ENCODE measurements around the gene AATF. TPM values are rescaled to one million over a fixed set of nuclear protein-coding genes. Genes with fewer than 3 reads are reported as not detected.

The AATF gene
- total RNA-seq, 1 donor from 2014 or later: 86.1 TPM

DNA sequence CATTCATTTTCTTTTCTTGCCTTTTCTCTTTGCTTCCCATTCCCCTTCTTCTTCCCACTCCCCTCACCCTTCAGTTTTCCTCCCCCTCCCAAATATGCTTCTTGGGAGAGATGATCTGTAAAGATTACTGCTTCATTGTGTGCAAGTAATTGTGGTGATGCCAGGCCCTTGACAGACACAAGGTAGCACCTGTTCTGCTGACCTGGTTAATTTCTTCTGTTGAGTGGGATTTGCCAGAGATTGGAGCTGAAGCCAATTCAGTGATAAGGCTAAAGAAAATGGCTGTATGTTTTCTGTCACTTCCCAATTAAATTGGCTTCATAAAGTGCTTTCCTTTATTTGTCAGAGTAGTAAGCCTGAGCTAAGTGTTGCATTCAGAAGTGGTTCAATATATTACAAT, 44.5 kb downstream of the AATF start:
- H3K36me3 Mint-ChIP-seq (ENCODE audit: low read depth): peaks cover 88% of the 10 kb centered on the region

DNA sequence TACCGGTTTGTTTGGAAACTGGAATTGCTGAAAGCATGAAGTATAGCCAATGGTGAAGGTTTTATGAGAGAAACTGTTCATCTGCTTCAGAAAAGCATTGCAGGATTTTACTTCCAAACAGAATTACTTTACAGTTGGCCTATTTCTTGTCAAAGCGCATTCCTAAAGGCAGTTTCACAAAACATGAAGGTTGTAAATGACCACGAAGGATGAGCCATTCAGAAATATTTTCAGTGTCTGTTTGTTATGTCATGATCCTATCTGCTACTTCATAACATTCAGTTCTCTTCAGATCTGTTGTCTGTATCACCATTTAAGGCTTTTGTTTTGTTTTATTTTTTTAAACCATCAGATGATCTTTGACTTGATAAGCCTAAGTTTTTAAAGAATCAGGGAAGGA, 45.7 kb downstream of the AATF start:
- DNase-seq (no peak), ATAC-seq (ENCODE audit: low read depth) (no peak)
- intact Hi-C loops (cut with micrococcal nuclease): no loop called here
- no peak overlapping the region for H3K27ac Mint-ChIP-seq
- H3K27me3 Mint-ChIP-seq: no peaks in the 10 kb centered on the region
- TF ChIP-seq, protein P1, sequence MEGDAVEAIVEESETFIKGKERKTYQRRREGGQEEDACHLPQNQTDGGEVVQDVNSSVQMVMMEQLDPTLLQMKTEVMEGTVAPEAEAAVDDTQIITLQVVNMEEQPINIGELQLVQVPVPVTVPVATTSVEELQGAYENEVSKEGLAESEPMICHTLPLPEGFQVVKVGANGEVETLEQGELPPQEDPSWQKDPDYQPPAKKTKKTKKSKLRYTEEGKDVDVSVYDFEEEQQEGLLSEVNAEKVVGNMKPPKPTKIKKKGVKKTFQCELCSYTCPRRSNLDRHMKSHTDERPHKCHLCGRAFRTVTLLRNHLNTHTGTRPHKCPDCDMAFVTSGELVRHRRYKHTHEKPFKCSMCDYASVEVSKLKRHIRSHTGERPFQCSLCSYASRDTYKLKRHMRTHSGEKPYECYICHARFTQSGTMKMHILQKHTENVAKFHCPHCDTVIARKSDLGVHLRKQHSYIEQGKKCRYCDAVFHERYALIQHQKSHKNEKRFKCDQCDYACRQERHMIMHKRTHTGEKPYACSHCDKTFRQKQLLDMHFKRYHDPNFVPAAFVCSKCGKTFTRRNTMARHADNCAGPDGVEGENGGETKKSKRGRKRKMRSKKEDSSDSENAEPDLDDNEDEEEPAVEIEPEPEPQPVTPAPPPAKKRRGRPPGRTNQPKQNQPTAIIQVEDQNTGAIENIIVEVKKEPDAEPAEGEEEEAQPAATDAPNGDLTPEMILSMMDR (IDR thresholded peaks at IDR 0.05): no peak
- H3K36me3 Mint-ChIP-seq (ENCODE audit: low read depth): peaks cover 84% of the 10 kb centered on the region
- H3K9me3 Mint-ChIP-seq: no peaks in the 10 kb centered on the region
- no peak overlapping the region for H3K4me3 Mint-ChIP-seq
- POLR2A ChIA-PET: no interaction called here
- CTCF ChIA-PET: no interaction called here
- H3K4me1 Mint-ChIP-seq: peaks cover 2% of the 10 kb centered on the region

More for the DNA sequence above, 44.5 kb downstream of the AATF start:
- intact Hi-C loops (cut with micrococcal nuclease): no loop called here
- ChIA-PET POLR2A (no interaction called here), CTCF (no interaction called here)
- no peaks in the 10 kb centered on the region for H3K9me3 Mint-ChIP-seq
- TF ChIP-seq, protein P1 (IDR thresholded peaks at IDR 0.05): no peak
- DNase-seq (no peak), ATAC-seq (ENCODE audit: low read depth) (no peak)
- H3K4me3 Mint-ChIP-seq: no peak overlapping the region
- H3K4me1 Mint-ChIP-seq: peaks cover 2% of the 10 kb centered on the region
- no peaks in the 10 kb centered on the region for H3K27me3 Mint-ChIP-seq
- no peak overlapping the region for H3K27ac Mint-ChIP-seq

DNA sequence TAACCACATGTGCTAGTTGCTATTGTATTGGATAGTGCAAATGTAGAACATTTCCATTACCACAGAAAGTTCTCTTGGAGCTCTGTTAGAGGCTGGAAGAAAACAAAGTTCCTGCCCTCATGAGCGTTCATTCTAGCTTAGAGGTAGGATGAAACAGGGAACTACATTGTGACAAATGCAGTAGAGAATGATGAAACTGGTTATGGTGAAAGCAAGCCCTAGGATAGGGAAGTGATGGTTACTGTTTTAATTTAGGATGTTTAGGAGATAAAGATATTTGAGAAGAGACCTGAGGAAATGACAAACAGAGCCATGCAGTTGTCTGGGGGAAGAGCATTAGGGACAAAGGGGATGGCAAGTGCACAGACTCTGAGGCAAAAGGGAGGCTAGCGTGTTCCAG, 50.7 kb downstream of the AATF start:
- H3K27me3 Mint-ChIP-seq: no peaks in the 10 kb centered on the region
- no peak overlapping the region for H3K4me3 Mint-ChIP-seq
- ChIA-PET CTCF (no interaction called here), POLR2A (no interaction called here)
- no peak overlapping the region for H3K27ac Mint-ChIP-seq
- no peak for DNase-seq
- H3K36me3 Mint-ChIP-seq (ENCODE audit: low read depth): peaks cover 78% of the 10 kb centered on the region
- H3K4me1 Mint-ChIP-seq: peaks cover 2% of the 10 kb centered on the region
- intact Hi-C loops (cut with micrococcal nuclease): no loop called here
- TF ChIP-seq, protein P1 (IDR thresholded peaks at IDR 0.05): no peak
- no peak for ATAC-seq (ENCODE audit: low read depth)
- H3K9me3 Mint-ChIP-seq: peaks cover 3% of the 10 kb centered on the region

DNA sequence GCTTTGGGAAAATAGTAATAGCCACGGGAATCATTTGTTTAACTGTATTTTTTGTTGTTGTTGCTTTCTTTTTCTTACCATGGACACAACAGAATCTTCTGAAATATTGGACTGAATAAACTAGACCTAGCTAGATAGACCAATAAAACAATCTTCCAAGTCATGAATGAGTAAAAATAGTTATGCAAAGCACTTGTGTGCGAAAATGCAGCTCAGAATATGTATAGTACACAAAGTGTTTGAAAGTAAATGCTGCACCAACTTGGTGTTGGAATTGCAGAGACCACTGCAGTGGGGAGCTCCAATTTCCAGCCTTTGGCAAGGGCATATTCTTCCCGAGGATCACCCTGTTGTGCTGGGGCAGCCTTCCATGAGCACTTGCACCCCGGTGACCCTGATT, 68.0 kb downstream of the AATF start:
- CTCF ChIA-PET: interaction anchor here (1.5 kb wide), 1 partner anchor 30 kb away, joined by 5 read pairs; no protein-coding TSS in a partner anchor
- POLR2A ChIA-PET: no interaction called here
- TF ChIP-seq, protein P1 (IDR thresholded peaks at IDR 0.05): no peak

DNA sequence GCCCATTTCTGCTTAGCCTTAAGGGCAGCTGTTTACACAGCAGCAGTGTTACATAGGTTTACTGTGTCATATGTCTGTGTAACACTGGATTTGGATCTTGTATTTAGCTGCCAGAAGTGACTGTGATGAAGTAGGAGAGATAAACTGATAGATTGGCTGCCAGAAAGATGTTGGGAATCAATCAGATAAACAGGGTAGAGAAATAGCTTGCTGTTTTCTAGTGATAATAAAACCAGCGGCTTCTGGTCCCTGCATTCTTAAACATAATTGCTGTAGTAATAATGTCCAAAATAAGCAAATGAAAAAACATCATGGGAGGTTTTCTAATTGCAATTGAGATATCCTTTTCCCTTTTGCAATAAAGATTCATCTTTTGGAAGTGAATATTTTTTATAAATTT, 68.7 kb downstream of the AATF start:
- H3K27me3 Mint-ChIP-seq: no peaks in the 10 kb centered on the region
- no peak overlapping the region for H3K27ac Mint-ChIP-seq

More for the DNA sequence above, 68.0 kb downstream of the AATF start:
- no peaks in the 10 kb centered on the region for H3K27me3 Mint-ChIP-seq
- H3K4me1 Mint-ChIP-seq: peaks cover 8% of the 10 kb centered on the region
- H3K4me3 Mint-ChIP-seq: no peak overlapping the region
- DNase-seq (no peak), ATAC-seq (ENCODE audit: low read depth) (no peak)
- H3K9me3 Mint-ChIP-seq: no peaks in the 10 kb centered on the region
- H3K36me3 Mint-ChIP-seq (ENCODE audit: low read depth): peaks cover 53% of the 10 kb centered on the region
- intact Hi-C loops (cut with micrococcal nuclease): no loop called here
- H3K27ac Mint-ChIP-seq: no peak overlapping the region

More for the DNA sequence above, 68.7 kb downstream of the AATF start:
- intact Hi-C loops (cut with micrococcal nuclease): no loop called here
- Mint-ChIP-seq H3K4me3 (no peak overlapping the region), H3K9me3 (no peaks in the 10 kb centered on the region), H3K4me1 (peaks cover 7% of the 10 kb centered on the region), H3K36me3 (ENCODE audit: low read depth) (peaks cover 54% of the 10 kb centered on the region)
- ChIA-PET CTCF (interaction anchor here (1.5 kb wide), 1 partner anchor 30 kb away, joined by 5 read pairs; no protein-coding TSS in a partner anchor), POLR2A (no interaction called here)
- TF ChIP-seq, protein P1 (IDR thresholded peaks at IDR 0.05): no peak
- ATAC-seq (ENCODE audit: low read depth): no peak
- DNase-seq: no peak
